Activated CD4-positive, alpha-beta T cell treated with anti-CD3 and anti-CD28 coated beads, Interleukin-2, amount 50 U/mL, for 1 hour (primary cell): ENCODE data around the gene RAX.

Experiments used
- DNase-seq: peaks from one replicate; pipeline ENCODE4 v3.0.0-alpha.2; 2020

Gene RAX

DNA sequence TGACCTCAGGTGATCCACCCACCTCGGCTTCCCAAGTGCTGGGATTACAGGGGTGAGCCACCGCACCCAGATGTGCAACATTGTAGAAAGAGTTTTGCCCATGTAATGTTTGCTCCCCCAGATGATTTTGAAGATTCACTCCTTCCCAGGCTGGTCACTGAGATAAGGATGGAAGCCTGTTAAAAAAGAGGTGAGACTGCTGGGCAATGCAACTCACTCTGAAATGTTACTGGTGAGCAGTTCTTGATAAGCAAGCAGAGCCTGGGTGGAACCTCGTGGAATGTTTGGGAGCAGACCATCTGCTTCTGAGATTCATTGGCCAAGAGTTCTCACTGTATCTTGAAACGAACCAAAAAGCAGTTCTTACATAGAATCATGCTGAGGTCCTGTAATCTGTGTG is 33.6 kb downstream of the RAX start:
- DNase-seq: no peak

DNA sequence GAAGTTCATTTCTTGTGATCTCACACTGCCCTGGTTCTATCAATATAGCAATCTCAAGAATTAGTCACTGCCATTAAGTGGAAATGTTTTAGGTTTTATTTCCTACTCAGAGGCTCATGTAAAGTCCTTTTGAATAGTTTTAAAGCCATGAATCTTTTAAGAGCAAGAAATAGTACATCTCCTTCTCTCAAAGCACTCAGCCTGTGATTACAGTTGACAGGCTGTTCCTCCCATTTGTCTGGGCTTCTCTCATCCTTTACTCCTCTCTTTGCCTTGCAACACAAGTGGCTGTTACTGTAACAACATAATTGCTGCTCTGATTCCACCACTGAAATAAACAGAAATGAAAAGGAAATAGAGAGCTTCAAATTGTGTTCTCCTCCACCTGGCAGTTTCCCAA is 34.9 kb downstream of the RAX start:
- no peak for DNase-seq

DNA sequence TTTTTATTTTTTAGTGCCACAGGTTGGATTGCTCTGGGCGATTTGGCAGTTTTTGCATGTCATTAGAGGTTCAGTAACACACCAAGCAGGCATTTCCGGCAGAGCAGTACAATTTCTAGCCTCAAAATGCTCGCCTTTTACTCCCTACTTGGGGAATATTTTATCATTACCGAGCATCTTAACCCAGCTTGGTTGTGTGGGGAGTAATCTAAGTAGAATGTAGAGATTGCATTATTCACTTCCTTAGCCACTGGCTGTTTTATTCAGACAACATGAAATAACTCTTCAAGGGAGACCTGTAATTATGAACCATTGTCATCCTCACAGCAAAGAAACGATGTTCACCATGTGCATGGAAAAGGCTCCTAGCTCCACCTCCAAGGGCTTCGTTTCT is 40.2 kb downstream of the RAX start:
- DNase-seq: no peak

DNA sequence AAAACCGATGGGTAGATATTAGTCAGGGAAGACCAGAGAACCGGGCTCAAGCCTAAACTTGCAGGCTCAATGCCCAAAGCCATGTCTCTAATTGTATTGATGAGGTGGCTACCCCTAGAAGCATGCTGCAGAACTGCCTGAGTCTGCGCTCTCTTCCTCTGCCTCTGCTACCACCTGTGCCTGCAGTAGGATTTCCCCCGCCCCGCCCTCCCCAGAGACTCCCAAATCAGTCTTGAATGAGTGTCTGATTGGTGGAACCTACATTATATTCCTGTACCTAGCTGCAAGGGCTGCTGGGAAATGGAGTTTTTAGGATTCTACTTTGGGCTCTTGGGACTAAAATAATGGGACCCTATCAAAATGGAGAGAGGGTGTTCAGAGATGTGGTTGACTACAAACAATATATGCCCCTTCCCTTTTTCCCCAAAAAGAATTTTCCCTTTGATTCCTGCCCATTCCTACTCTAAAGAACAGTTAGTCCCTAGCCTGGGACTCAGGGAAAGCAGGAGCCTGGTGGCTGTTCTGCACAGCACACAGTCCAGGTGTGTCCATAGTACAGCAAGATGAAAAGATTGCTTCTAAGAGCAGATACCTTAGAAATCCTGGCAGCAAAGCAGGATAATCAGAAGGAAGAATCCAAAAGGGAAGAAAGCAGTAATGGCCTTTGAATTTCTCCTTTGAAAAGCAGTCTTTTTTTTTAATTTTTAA is 40.8 kb downstream of the RAX start:
- DNase-seq: no peak

DNA sequence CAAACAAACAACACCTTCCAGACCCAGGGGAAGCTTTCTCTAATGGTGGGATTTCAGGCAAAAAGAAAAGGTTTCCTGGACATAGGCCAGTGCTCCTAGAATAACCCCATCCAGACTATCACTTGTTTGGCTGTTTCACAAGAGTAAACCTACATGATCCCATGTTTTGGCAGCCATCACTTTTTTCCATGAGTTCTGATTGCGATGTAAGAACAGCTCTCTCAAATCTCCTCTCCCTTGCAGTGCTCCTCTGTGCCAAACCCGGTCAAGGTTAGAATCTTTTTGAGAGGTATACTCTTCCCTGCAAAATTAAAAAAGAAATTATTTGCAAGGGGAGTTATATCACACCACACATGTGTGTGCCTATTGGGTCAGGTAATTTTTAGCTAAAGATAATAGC is 41.4 kb downstream of the RAX start:
- no peak for DNase-seq

DNA sequence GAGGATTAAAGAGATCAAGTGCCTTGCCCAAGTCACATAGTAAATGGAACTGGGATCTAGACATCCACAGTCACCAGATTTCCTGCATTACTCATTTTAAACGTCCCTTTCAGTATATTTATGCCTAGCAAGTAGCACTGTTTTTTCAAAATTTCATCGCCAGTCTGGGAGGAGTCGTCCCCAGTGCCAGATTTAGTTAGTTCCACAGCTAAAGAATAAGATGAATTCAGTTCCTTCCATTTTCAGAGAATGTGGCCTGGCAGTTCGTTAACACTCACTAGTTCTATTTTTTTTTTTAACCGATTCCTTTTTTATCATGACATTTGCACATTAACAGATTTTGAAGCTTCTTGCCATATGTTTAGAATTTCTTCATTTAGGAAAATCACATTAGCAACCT is 42.1 kb downstream of the RAX start:
- no peak for DNase-seq

DNA sequence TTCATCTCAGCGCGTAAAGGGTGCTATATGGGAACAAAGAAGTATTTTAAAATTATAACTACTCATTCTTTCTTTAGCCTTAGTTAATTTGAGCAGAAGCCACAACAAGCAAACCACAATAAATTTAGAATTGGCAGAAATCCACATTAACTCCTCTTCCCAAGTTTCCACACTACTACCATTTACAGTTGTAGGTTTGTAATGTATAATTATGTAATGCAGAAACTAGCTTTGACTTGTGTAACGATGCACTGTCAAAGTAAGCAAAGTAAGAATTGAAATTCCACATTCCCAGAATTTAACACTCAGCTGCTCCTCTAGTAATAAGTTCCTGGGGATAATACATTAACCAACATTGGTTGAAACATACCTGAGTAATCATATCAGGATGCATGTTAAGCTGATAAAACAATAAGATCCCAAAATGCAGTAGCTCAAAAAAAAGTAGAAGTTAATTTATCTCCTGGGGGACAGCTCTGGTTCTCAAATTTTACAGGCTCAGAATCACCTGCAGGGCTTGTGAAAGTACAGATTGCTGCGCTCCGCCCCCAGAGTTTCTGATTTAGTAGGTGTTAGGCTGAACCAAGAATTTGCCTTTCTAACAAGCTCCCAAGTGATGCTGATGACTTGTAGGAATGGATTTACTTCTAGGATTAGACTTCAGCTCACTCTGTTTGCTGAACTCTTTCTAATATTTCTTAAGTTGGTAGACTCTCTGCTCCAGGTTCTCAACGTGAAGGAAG is 43.4 kb downstream of the RAX start:
- DNase-seq: no peak

DNA sequence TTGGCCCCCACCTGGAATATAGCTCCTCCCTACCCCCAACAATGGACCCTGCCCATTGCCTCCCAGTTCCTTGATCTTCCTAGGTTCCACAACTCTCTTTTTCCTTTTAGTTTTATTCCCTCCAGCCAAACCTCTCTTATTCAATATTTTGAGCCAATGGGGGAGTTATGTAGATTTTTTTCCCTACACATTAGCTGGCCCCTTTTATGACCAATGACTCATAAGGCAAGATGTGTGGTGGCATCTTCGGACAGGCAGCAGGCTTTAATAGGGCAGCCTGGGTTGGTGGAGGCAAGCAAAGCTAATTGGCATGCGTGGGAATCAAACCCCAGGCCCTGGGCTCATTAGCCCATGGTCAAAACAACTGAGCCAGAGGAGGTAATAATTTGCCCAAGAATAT is 44.1 kb downstream of the RAX start:
- no peak for DNase-seq

DNA sequence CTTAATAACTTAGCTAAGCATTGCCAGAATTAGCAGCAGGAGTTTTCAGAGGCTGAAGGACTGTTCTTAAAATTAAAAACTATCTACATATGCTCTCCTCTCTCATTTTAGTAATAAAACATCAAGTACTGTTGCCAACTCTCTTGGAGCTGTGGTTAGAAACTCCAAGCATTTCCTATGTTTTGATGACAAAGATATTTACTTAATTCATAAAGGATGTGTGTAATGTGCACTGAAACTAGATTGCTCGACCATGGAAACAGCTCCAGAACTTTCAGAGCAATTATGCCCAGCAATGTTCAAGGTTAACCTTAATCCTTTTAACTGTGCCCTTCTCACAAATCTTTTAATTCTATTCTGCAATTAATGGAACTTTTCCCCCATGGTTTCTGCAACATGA is 44.9 kb downstream of the RAX start:
- no peak for DNase-seq

DNA sequence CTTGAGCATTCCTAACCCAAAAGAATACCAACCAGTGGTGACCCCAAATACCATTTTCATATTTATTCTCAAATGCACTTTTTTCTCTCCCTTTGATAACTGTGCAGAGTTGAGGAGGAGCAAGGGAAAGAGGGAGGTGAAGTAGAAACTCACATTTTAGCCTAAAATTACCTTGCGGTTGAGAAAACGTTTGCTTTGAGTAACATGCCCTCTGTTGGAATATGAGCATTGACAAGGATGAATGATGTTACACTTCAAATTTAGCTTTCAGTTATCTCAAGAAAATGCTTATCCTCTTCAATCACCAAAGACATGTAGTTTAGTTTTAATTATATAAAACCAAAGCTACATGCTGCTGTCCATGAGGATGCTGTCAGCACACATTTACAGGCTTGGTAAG is 50.9 kb downstream of the RAX start:
- DNase-seq: no peak

DNA sequence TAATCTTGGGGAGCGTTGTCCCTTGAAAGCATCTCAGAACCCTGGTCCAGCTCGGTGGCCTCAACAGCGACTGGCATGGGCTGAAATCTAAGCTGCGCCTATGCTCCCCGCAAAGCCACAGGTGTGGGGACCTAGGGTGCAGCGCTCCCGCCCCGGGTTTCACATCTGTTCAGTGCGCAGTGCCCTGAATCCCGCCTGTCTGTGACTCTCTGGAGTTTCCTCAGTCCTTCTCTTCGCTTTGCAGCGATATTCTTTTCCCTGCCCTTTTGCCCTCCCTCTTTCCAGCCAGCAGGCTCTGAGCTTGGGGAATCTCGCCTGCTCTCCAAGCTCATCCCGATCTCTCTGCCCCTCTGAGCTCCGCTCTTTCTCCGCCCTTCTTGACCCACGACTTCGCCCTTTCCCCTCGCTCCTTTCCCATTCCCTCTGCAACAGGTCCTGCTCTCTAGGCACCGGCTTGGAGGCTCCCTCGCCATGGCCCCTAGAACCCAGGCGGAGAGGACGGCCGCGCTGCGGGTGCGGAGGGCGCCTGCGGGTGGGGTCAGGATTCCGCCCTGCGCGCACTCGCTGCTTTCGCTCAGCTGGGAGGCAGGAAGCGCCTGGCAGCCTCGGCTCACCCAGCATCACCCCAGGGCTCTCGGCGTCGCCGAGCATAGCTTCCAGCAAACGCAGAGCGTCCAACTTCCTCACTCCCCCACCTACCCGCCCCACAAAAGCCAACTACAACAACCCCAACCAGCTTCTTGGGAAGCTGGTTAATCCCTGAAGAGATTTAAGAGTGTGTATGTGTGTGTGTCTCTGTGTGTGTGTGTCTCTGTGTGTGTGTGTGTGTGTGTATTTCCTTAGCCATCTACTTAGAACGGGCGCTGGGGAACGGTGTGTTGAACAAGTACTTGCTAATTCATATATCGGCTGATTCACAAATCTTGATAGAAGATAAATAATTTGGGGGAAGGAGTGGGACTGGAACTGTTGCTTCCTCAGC is 52.2 kb downstream of the RAX start:
- DNase-seq: no peak

DNA sequence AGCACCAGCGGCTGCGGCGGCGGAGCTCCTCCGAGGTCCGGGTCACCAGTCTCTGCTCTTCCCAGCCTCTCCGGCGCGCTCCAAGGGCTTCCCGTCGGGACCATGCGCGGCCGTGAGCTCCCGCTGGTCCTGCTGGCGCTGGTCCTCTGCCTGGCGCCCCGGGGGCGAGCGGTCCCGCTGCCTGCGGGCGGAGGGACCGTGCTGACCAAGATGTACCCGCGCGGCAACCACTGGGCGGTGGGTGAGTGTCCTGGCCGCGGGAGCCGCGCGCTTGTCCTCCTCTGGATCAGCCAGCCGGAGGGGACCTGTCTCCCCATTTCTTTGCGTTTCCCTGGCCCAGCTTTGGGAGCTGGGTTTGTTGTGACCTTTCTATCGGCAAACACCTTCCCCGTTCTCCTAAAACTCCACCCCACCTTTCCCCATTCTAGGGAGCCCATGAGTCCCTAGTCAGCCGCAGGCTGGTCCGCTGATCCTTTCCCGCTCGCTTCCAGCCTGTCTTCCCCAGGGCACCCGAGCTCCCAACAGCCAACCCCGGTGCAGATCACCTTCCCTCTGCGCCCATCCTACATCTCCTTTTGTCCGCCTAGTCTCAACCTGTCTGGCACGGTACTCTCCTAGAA is 53.0 kb downstream of the RAX start:
- DNase-seq: no peak

DNA sequence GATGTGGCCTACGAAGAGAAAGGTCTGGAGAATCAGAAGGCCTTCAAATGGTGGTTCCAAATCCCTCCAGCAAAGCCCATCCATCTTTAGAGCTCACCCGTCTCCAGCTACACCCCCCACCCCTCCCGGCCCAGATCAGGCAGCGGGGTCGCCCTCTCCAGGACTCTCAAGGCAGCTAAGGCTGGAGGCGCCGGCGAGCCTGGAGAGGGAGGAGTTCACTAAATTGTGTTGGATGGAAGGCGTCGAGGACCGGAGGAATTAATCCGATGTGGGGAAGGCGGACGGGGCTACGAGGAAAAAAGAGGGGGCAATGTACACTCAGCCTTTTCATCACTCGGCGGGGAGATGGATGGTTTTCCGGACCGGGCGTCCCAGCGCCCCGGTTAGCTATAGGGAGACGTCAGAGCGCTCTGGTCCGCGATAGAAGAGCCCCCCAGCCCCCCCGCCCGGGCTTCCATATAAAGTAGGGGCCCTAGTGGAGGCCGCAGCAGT is 53.5 kb downstream of the RAX start, which contains the start of gene GRP:
Gene GRP (plus strand): TSS at position 487 of the 492 bp plus-strand sequence. CDS start 108 bp downstream, outside the sequence.
- DNase-seq: no peak

DNA sequence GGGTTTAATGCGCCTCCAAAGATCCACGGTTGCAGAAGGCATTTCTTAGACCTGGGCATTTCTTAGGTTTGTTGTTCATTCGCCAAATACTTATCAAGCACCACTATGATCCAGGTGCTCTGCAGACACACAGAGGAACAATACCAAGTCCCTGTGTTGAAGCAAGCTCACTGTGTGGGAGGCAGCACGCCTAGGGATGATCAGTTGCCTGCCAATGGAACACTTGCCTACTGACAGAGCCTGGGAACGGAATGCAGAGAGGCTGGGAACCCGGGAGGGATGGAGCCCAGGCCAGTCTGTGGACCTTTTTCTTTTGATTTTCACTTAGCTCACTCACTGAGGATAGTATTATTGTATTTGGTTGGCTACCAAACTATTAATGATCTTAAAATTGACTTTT is 55.2 kb downstream of the RAX start:
- no peak for DNase-seq
